HepG2 (cell line): Measurements from ENCODE around the gene LGALS8. TPM values are rescaled to one million over a fixed set of nuclear protein-coding genes. Genes with fewer than 3 reads are reported as not detected.

ENCODE experiments used
- ATAC-seq: fragments of 200-7000 bp; cut with Tn5 transposase; 3 replicates; pipeline ENCODE4 v1.9.1; 2020; ENCODE audit warnings: mild to moderate bottlenecking, moderate library complexity
- BruUV-seq: library from RNA; stranded (reverse); fragments of 400-500 nt; replicated peaks from 2 replicates; lab custom pipeline; 2021; lab: Mats Ljungman, UMichigan
- CTCF ChIA-PET: fragments of 300-600 bp; formaldehyde crosslinking; extraction: SDS; loops from one replicate; lab custom pipeline; 2021; ENCODE audit warnings: low total read pairs, inconsistent platforms, low intra/inter-chr PET ratio; lab: Yijun Ruan, JAX
- POLR2A ChIA-PET: fragments of 350-600 bp; sonication (Branson Sonifier 250); formaldehyde crosslinking; loops from one replicate; lab custom pipeline; 2020; ENCODE audit warnings: antibody characterized with exemption, inconsistent platforms; lab: Yijun Ruan, JAX
- DNase-seq: peaks from one replicate; pipeline ENCODE4 v3.0.0-alpha.2; 2015; ENCODE audit warnings: low spot score
- FAIRE-seq: peaks from 3 replicates; lab custom pipeline; 2011; peaks lifted over from hg19 to GRCh38; lab: Jason Lieb, UNC
- H2AFZ ChIP-seq: one replicate; pipeline ENCODE4 v1.6.1; 2011; ENCODE audit warnings: low read length, inconsistent platforms
- H3K27ac ChIP-seq: fragments of 300-600 bp; 3 replicates; pipeline ENCODE4 v1.8.0; 2011; ENCODE audit warnings: mixed run types, mild to moderate bottlenecking, mixed read lengths, low read length, inconsistent platforms; ENCODE audit not compliant: insufficient read depth; ENCODE audit errors: extremely low read length
- H3K27me3 ChIP-seq, 2 experiments: fragments of 200-600 bp in 1 of 2; 2 replicates in 1 of 2; 3 replicates in 1 of 2; pipeline versions ENCODE4 v1.6.0 to v1.8.0; 2011; ENCODE audit warnings: low read length in 2 of 2, mild to moderate bottlenecking in 2 of 2, moderate library complexity in 2 of 2, inconsistent platforms in 1 of 2; ENCODE audit not compliant: insufficient read depth in 2 of 2, control insufficient read depth in 1 of 2
- H3K36me3 ChIP-seq, 2 experiments: fragments of 200-600 bp in 1 of 2; replicated peaks in 1 of 2; 2 replicates in 1 of 2; 3 replicates in 1 of 2; pipeline versions ENCODE4 v1.5.1 to v1.8.0; 2011; ENCODE audit warnings: low read length in 2 of 2, inconsistent platforms in 1 of 2; ENCODE audit not compliant: insufficient read depth in 2 of 2, control insufficient read depth in 1 of 2
- H3K4me1 ChIP-seq: 2 replicates; pipeline ENCODE4 v1.5.1; 2012; ENCODE audit warnings: low read length, inconsistent platforms; ENCODE audit not compliant: insufficient read depth
- H3K4me2 ChIP-seq: 2 replicates; pipeline ENCODE4 v1.6.0; 2011; ENCODE audit warnings: low read depth, low read length, inconsistent platforms
- H3K4me3 ChIP-seq, 3 experiments: fragments of 200-600 bp in 1 of 3; sonication (generic), shearing (Covaris generic) in 1 of 3; replicated peaks in 1 of 3; 2 replicates each; pipeline ENCODE4 v1.5.1; 2011 to 2016; ENCODE audit warnings: low read length in 3 of 3, inconsistent platforms in 2 of 3, low read depth in 2 of 3, mild to moderate bottlenecking in 2 of 3, control low read depth in 1 of 3, mixed read lengths in 1 of 3; ENCODE audit not compliant: insufficient read depth in 1 of 3
- H3K79me2 ChIP-seq: one replicate; pipeline ENCODE4 v1.6.1; 2011; ENCODE audit warnings: low read length, inconsistent platforms; ENCODE audit not compliant: insufficient read depth
- H3K9ac ChIP-seq: 2 replicates; pipeline ENCODE4 v1.6.0; 2011; ENCODE audit warnings: mild to moderate bottlenecking, low read depth, low read length, inconsistent platforms; ENCODE audit not compliant: insufficient read depth
- H3K9me3 ChIP-seq: 2 replicates; pipeline ENCODE4 v1.5.1; 2012; ENCODE audit warnings: mild to moderate bottlenecking, low read length
- H4K20me1 ChIP-seq: 2 replicates; pipeline ENCODE4 v1.6.0; 2011; ENCODE audit warnings: inconsistent platforms, mild to moderate bottlenecking, low read length, moderate library complexity; ENCODE audit not compliant: insufficient read depth
- ATF5 ChIP-seq: sonication (generic); formaldehyde crosslinking; IDR thresholded peaks from 2 replicates; pipeline ENCODE4 v1.4.0; 2020; ENCODE audit warnings: mild to moderate bottlenecking, low read depth, missing genetic modification reagents
- CENPX ChIP-seq: sonication (generic); formaldehyde crosslinking; IDR thresholded peaks from 2 replicates; pipeline ENCODE4 v1.9.0; 2021; ENCODE audit warnings: mild to moderate bottlenecking, missing genetic modification reagents, moderate library complexity
- EP300 ChIP-seq, 3 experiments: sonication (generic) in 1 of 3; formaldehyde crosslinking in 1 of 3; IDR thresholded peaks; 2 replicates each; pipeline versions ENCODE4 v1.5.1 to v1.6.1; 2011 to 2020; ENCODE audit warnings: low read depth in 2 of 3, low read length in 2 of 3, borderline replicate concordance in 1 of 3, improper control_type of control experiment in 1 of 3, mild to moderate bottlenecking in 1 of 3, missing genetic modification reagents in 1 of 3, moderate library complexity in 1 of 3
- ETV5 ChIP-seq: IDR thresholded peaks from 2 replicates; pipeline ENCODE4 v1.6.1; 2018; ENCODE audit warnings: missing biosample characterization, missing genetic modification reagents, inconsistent platforms, borderline replicate concordance
- GPN1 ChIP-seq: sonication (generic); formaldehyde crosslinking; IDR thresholded peaks from 2 replicates; pipeline ENCODE4 v1.5.1; 2020; ENCODE audit warnings: missing genetic modification reagents, borderline replicate concordance
- GZF1 ChIP-seq: sonication (generic); formaldehyde crosslinking; IDR thresholded peaks from 2 replicates; pipeline ENCODE4 v1.5.1; 2020; ENCODE audit warnings: mild to moderate bottlenecking, missing genetic modification reagents
- HNRNPK ChIP-seq: fragments of 200-400 bp; formaldehyde crosslinking; IDR thresholded peaks from 2 replicates; pipeline ENCODE4 v1.6.1; 2018; ENCODE audit warnings: low read length, low read depth, moderate library complexity, mild to moderate bottlenecking; ENCODE audit not compliant: poor library complexity, severe bottlenecking
- KAT7 ChIP-seq: IDR thresholded peaks from 2 replicates; pipeline ENCODE4 v1.6.1; 2018; ENCODE audit warnings: borderline replicate concordance, missing compliant biosample characterization
- KLF13 ChIP-seq: sonication (generic); formaldehyde crosslinking; IDR thresholded peaks from 2 replicates; pipeline ENCODE4 v1.4.0; 2020; ENCODE audit warnings: mild to moderate bottlenecking, missing genetic modification reagents
- MEIS1 ChIP-seq: sonication (generic); formaldehyde crosslinking; IDR thresholded peaks from 2 replicates; pipeline ENCODE4 v1.9.0; 2021; ENCODE audit warnings: mild to moderate bottlenecking, missing genetic modification reagents, moderate library complexity, borderline replicate concordance
- MXD1 ChIP-seq: sonication (generic); formaldehyde crosslinking; IDR thresholded peaks from 2 replicates; pipeline ENCODE4 v1.4.0; 2020; ENCODE audit warnings: mild to moderate bottlenecking, missing genetic modification reagents
- REPIN1 ChIP-seq: sonication (generic); formaldehyde crosslinking; IDR thresholded peaks from 2 replicates; pipeline ENCODE4 v1.8.0; 2022; ENCODE audit warnings: missing genetic modification reagents, low read depth, mild to moderate bottlenecking, borderline replicate concordance
- RFXAP ChIP-seq: sonication (generic); formaldehyde crosslinking; IDR thresholded peaks from 2 replicates; pipeline ENCODE4 v1.4.0; 2020; ENCODE audit warnings: missing genetic modification reagents, borderline replicate concordance
- SALL1 ChIP-seq: sonication (generic); formaldehyde crosslinking; IDR thresholded peaks from 2 replicates; pipeline ENCODE4 v1.8.0; 2022; ENCODE audit warnings: mild to moderate bottlenecking, missing genetic modification reagents
- SMARCE1 ChIP-seq: fragments of 450-650 bp; IDR thresholded peaks from 2 replicates; pipeline ENCODE4 v1.6.1; 2017; ENCODE audit warnings: borderline replicate concordance
- ZNF274 ChIP-seq: sonication (generic); formaldehyde crosslinking; IDR thresholded peaks from 2 replicates; pipeline ENCODE4 v1.5.1; 2020; ENCODE audit warnings: mild to moderate bottlenecking, missing genetic modification reagents
- ZNF317 ChIP-seq: sonication (generic); formaldehyde crosslinking; IDR thresholded peaks from 2 replicates; pipeline ENCODE4 v1.5.0; 2020; ENCODE audit warnings: mild to moderate bottlenecking, missing genetic modification reagents
- ZNF768 ChIP-seq: sonication (generic); formaldehyde crosslinking; IDR thresholded peaks from 2 replicates; pipeline ENCODE4 v1.4.0; 2020; ENCODE audit warnings: missing genetic modification reagents
- ZNF850 ChIP-seq: sonication (generic); formaldehyde crosslinking; conservative IDR thresholded peaks from 2 replicates; pipeline ENCODE4 v1.9.0; 2021; ENCODE audit warnings: mild to moderate bottlenecking, missing genetic modification reagents
- ZZZ3 ChIP-seq: sonication (generic); formaldehyde crosslinking; IDR thresholded peaks from 2 replicates; pipeline ENCODE4 v1.4.0; 2020; ENCODE audit warnings: missing genetic modification reagents, mild to moderate bottlenecking, borderline replicate concordance
- WGBS: methylation state at CpG from one replicate; pipeline ENCODE4 v1.1.6; 2017; ENCODE audit warnings: low lambda C conversion rate; 5-methylcytosine and 5-hydroxymethylcytosine counted together
- in situ Hi-C: cut with HindIII; loops from 2 replicates; pipeline ENCODE4 v1.10.0; 2017; ENCODE audit warnings: low pct_unique_long_range_greater_than_20kb; ENCODE audit not compliant: extremely low pct_ligation_motif_present
- intact Hi-C: fragments of 100-400 bp; cut with micrococcal nuclease; formaldehyde crosslinking; loops from one replicate; pipeline ENCODE4 v1.10.0; 2022; ENCODE audit not compliant: unreplicated experiment
- polyA plus RNA-seq, 8 experiments: library from polyadenylated mRNA; depleted of rRNA in 3 of 8; stranded (reverse) in 7 of 8; unstranded in 1 of 8; fragments of >200 nt; fragmentation: Illumina TruSeq in 4 of 8; extraction: Trizol in 4 of 8; gene quantifications; 2 replicates each; pipeline versions ENCODE4 v1.2.1 to v1.2.3, GENCODE V29; 2011 to 2016; ENCODE audit warnings: low read depth in 4 of 8, missing spikeins in 1 of 8, mixed read lengths in 1 of 8; ENCODE audit not compliant: insufficient read depth in 1 of 8
- total RNA-seq, 5 experiments: library from RNA; depleted of rRNA; stranded (reverse); fragments of >200 nt; fragmentation: Illumina TruSeq; extraction: Trizol; gene quantifications; 2 replicates each; pipeline ENCODE4 v1.2.3, GENCODE V29; 2016; ENCODE audit warnings: low read depth in 1 of 5
- TF ChIP-seq, protein P1 (sequence below): IDR thresholded peaks from 2 replicates; pipeline ENCODE4 v1.6.1; 2016; ENCODE audit warnings: missing compliant biosample characterization, missing genetic modification reagents, borderline replicate concordance

LGALS8 gene
- total and polyA plus RNA-seq, 2 of the 13 experiments (the other 11 are each of a cell fraction or from before 2014, with no cell fraction given), result 29.3 to 185 TPM

DNA sequence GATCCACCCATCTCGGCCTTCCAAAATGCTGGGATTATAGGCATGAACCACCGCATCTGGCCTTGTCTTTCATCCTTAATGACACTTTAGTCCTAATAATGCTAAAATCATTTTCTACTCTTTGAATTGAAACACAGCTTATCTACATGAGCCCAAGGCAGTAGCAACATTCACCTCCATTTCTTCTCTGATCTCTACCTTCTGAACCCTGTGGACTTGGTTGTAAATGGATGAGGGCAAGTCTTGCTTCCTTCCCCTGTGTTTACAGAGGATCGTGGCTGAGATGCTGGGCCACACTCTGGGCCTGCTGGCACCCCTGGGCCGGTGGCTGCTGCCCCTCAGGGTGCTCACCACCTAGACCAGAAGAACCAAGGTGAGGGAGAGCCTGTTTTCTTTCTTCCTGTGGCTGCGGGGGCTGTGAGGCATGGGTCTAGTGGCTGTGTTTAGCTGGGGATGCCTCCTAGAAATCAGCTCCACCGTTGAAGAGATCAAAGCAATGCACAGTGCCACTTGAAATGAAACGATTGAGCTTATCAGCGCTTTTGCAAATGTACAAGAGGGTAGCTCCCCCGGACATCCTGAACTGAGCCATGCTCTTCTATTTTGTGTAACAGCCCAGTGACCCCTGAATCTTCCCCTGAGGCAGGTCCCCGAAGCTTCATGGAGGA, 32.2 kb upstream of the LGALS8 start (continued):
- TF ChIP-seq MEIS1 (CRISPR knock-in tag) (no peak), ZNF317 (CRISPR knock-in tag) (no peak), SMARCE1 (no peak), REPIN1 (CRISPR knock-in tag) (no peak), ATF5 (CRISPR knock-in tag) (no peak), ETV5 (CRISPR knock-in tag) (peak; percentile 71), SALL1 (CRISPR knock-in tag) (peak; percentile 69), ZZZ3 (CRISPR knock-in tag) (no peak), MXD1 (no peak)
- TF ChIP-seq, protein P1, sequence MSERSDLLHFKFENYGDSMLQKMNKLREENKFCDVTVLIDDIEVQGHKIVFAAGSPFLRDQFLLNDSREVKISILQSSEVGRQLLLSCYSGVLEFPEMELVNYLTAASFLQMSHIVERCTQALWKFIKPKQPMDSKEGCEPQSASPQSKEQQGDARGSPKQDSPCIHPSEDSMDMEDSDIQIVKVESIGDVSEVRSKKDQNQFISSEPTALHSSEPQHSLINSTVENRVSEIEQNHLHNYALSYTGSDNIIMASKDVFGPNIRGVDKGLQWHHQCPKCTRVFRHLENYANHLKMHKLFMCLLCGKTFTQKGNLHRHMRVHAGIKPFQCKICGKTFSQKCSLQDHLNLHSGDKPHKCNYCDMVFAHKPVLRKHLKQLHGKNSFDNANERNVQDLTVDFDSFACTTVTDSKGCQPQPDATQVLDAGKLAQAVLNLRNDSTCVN, result no peak; the same call in 1 of the 2 replicates

DNA sequence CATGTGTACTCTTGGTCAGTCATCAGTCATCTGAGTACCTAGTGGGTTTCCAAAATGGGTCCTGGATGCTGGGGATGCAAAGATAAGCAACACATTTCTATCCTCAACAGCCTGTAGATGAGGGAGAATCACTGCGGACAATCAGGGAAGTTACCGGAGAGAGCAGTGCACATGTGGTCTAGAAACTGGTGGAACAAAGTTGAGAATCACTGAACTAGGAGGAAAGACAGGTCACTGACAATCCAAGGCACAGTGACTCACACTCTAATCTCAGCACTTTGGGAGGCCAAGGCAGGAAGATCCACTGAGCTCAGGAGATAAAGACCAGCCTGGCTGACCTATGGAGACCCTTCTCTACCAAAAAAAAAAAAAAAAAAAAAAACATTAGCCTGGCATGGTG, 31.4 kb upstream of the LGALS8 start:
- Histone ChIP-seq H3K4me2 (peak overlapping the region; percentile 93), H3K27ac (peak overlapping the region; percentile 89), H3K4me3 (peak overlapping the region in 1 of 3 experiments; percentile 51; a peak in 1 of 6 replicates), H3K36me3 (no peaks in the 10 kb centered on the region), H3K27me3 (no peaks in the 10 kb centered on the region), H3K9me3 (no peaks in the 10 kb centered on the region), H3K9ac (peak overlapping the region; percentile 72), H2AFZ (no peak overlapping the region), H4K20me1 (no peaks in the 10 kb centered on the region), H3K79me2 (no peaks in the 10 kb centered on the region), H3K4me1 (peaks cover 74% of the 10 kb centered on the region)
- ATAC-seq (no peak), DNase-seq (no peak), FAIRE-seq (no peak)
- POLR2A ChIA-PET, result interaction anchor here (0.6 to 3.4 kb wide), 9 partner anchors 11 to 316 kb away, joined by 3 to 42 read pairs (median 4); partner anchors contain the start of gene LGALS8
- CTCF ChIA-PET, result no interaction called here
- WGBS, result 75% methylated on average over 2 of the region's 2 CpGs
- intact Hi-C loops (loop anchor here (5.0 kb wide), 2 partner anchors 95 to 210 kb away; partner anchors contain the start of gene ERO1B), in situ Hi-C loops (loop anchor here (5.0 kb wide), 1 partner anchor 390 kb away; no protein-coding TSS in a partner anchor)
- BruUV-seq, result no TSS peak
- TF ChIP-seq RFXAP (CRISPR knock-in tag) (no peak), CENPX (CRISPR knock-in tag) (no peak), GZF1 (CRISPR knock-in tag) (no peak), ZNF274 (CRISPR knock-in tag) (no peak), HNRNPK (no peak), KAT7 (CRISPR knock-in tag) (no peak; the same call in 1 of the 2 replicates), ZNF768 (no peak), EP300 (IDR thresholded peaks at IDR 0.05; ENCODE audit: low read depth in 2 of 2, low read length in 2 of 2) (no peak), EP300 (CRISPR knock-in tag; IDR thresholded peaks at IDR 0.05; ENCODE audit: borderline replicate concordance) (no peak), GPN1 (CRISPR knock-in tag) (no peak), ZNF850 (CRISPR knock-in tag) (no peak), KLF13 (no peak)
